NCI-H2029 (cell line): ENCODE results near the gene IL9R.
"Not testable (repeated sequence)": the region's sequence is repeated elsewhere in the genome, so short reads cannot be mapped to it uniquely, and the experiment has no call there.

Source experiments
- DNase-seq: peaks from one replicate; lab custom pipeline; 2025; lab: John Stamatoyannopoulos, UW

The IL9R gene

GRCh38 chrX:156030474-156030873 is 33.0 kb downstream of the IL9R start:
- not testable (repeated sequence) for DNase-seq
